Brain microvascular endothelial cell (primary cell): ENCODE measurements around the gene CENPX.

Experiments used
- DNase-seq: peaks from one replicate; pipeline ENCODE4 v3.0.0-alpha.2; 2020
- H3K27ac ChIP-seq: fragments of 250-450 bp; sonication (Bioruptor Pico); 2 replicates; pipeline ENCODE4 v1.5.1; 2020; ENCODE audit warnings: mild to moderate bottlenecking, moderate library complexity
- H3K27me3 ChIP-seq: fragments of 250-450 bp; sonication (Bioruptor Pico); replicated peaks from 2 replicates; pipeline ENCODE4 v1.5.1; 2020; ENCODE audit warnings: mild to moderate bottlenecking
- H3K36me3 ChIP-seq: fragments of 250-450 bp; sonication (Bioruptor Pico); replicated peaks from 2 replicates; pipeline ENCODE4 v1.5.1; 2020; ENCODE audit warnings: mild to moderate bottlenecking
- H3K4me3 ChIP-seq: 2 replicates; pipeline ENCODE4 v1.5.1; 2011; ENCODE audit warnings: low read depth, mild to moderate bottlenecking, control low read depth, low read length, moderate library complexity
- in situ Hi-C: cut with HindIII; loops from 2 replicates; pipeline ENCODE4 v1.10.0; 2017; ENCODE audit warnings: low sequenced_read_pairs, low pct_ligation_motif_present
- TF ChIP-seq, protein P1 (sequence below): IDR thresholded peaks from 2 replicates; pipeline ENCODE4 v1.5.1; 2011; ENCODE audit warnings: low read depth, mild to moderate bottlenecking, moderate library complexity, low read length, control low read depth, inconsistent platforms; ENCODE audit errors: missing control alignments

The CENPX gene

GRCh38 chr17:81996757-81997441 lies 25.8 kb downstream of the CENPX start:
- no peaks in the 10 kb centered on the region for H3K27me3 ChIP-seq
- no peaks in the 10 kb centered on the region for H3K36me3 ChIP-seq
- no peak for DNase-seq
- no peak overlapping the region for H3K27ac ChIP-seq
- TF ChIP-seq, protein P1, sequence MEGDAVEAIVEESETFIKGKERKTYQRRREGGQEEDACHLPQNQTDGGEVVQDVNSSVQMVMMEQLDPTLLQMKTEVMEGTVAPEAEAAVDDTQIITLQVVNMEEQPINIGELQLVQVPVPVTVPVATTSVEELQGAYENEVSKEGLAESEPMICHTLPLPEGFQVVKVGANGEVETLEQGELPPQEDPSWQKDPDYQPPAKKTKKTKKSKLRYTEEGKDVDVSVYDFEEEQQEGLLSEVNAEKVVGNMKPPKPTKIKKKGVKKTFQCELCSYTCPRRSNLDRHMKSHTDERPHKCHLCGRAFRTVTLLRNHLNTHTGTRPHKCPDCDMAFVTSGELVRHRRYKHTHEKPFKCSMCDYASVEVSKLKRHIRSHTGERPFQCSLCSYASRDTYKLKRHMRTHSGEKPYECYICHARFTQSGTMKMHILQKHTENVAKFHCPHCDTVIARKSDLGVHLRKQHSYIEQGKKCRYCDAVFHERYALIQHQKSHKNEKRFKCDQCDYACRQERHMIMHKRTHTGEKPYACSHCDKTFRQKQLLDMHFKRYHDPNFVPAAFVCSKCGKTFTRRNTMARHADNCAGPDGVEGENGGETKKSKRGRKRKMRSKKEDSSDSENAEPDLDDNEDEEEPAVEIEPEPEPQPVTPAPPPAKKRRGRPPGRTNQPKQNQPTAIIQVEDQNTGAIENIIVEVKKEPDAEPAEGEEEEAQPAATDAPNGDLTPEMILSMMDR: no peak
- no peak overlapping the region for H3K4me3 ChIP-seq
- in situ Hi-C loops: no loop called here

DNA sequence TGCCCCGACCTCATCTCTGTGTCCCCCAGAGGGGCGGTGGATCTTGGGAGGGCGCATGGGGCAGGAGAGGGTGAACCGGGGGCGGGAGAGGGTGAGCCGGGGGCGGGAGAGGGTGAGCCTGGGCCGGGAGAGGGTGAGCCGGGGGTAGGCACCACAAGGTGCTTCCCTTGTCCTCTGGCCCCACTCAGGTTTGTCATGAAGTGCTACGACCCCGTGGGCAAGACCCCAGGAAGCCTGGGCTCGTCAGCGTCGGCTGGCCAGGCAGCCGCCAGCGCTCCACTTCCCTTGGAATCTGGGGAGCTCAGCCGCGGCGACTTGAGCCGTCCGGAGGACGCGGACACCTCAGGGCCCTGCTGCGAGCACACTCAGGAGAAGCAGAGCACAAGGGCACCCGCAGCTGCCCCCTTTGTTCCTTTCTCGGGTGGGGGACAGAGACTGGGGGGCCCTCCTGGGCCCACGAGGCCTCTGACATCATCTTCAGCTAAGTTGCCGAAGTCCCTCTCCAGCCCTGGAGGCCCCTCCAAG lies 26.4 kb downstream of the CENPX start:
- no peak overlapping the region for H3K27ac ChIP-seq
- H3K4me3 ChIP-seq: no peak overlapping the region
- TF ChIP-seq, protein P1: no peak
- H3K36me3 ChIP-seq: no peaks in the 10 kb centered on the region
- no peaks in the 10 kb centered on the region for H3K27me3 ChIP-seq
- DNase-seq: no peak
- in situ Hi-C loops: no loop called here

DNA sequence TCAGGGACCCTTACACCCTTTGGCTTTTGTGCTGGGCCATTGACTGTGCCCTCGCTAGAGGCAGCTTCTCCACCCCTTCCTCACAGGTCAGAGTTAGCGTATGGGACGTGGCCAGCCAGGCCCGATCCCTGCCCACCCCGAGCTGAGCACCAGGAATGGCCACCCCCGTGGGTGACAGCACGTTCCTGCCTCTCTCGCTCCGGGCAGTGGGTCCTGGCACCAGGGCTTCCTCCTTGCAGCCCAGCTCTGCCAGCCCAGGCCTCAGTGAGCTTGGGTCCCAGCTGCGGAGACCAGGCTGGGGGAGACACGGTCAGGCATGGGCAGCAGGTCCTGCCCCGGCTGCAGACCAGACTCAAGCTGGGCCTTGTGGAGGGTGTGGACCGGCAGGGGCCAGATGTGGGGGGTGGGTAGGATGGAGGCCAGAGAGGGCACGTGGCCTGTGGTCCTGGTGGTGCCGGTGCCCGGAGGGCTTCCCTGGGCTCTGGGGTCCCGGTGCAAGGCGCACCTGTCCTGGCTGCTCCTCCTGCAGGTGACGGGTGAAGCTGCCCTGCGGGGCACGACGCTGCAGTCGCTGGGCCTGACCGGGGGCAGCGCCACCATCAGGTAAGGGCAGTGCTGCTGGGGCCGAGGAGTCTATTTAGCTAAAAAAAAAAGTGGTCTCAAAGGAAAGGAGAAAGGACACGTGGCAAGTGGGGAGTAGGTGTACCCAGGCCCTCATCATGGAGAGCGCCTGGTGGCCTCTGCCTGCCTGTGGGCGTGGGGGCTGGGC lies 27.0 kb downstream of the CENPX start:
- in situ Hi-C loops: no loop called here
- no peak overlapping the region for H3K4me3 ChIP-seq
- no peaks in the 10 kb centered on the region for H3K27me3 ChIP-seq
- TF ChIP-seq, protein P1: no peak
- H3K27ac ChIP-seq: no peak overlapping the region
- DNase-seq: no peak
- H3K36me3 ChIP-seq: no peaks in the 10 kb centered on the region

GRCh38 chr17:81994593-81995462 lies 27.9 kb downstream of the CENPX start:
- in situ Hi-C loops: no loop called here
- no peaks in the 10 kb centered on the region for H3K27me3 ChIP-seq
- no peaks in the 10 kb centered on the region for H3K36me3 ChIP-seq
- H3K27ac ChIP-seq: no peak overlapping the region
- TF ChIP-seq, protein P1: no peak
- no peak overlapping the region for H3K4me3 ChIP-seq
- no peak for DNase-seq

DNA sequence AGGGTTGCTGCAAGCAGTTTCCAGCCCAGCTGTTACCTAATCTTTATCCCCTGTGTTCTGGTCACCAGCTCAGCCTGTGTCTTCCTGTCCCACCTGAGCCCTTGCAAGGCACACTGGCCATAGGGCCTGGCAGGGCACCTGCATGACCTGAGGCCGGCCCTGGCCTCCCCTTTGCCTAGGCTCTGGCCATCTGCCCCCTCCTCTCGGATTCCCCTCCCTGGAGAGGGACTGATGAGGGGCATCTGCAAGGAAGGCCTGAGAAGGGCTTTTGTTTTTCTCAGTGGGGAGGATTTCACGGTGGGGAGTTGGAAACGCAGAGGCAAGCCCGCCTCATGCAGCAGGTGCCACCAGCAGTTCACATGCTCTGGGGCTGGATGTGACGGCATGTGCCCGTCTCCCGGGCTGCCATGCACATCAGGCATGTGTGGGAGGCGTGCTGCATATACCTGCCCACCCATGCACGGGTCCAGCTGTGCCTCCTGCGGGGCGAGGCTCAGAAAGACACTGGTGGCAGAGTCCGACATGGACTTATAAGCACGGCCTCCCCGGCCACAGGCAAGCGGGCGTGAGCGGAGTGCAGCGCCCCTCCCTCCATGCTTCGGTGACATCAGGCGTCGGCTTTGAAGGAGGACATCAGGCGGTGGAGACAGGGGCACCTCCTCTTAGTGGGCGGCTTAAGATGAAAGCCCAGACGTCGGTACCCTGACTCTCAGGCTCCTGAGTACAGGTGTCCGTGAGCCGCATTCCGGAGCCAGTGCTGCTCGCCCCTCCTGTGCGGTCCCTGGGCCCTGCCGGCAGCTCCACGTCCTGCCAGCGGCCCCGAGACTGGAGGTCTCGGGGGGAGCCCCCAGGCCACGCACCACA lies 28.7 kb downstream of the CENPX start:
- Histone ChIP-seq H3K27ac (no peak overlapping the region), H3K36me3 (no peaks in the 10 kb centered on the region), H3K27me3 (no peaks in the 10 kb centered on the region), H3K4me3 (no peak overlapping the region)
- no peak for DNase-seq
- in situ Hi-C loops: no loop called here
- TF ChIP-seq, protein P1: no peak
